Heart left ventricle (tissue), 16 donors: ENCODE results near the gene MAGI1. TPM values are rescaled to one million over a fixed set of nuclear protein-coding genes. Genes with fewer than 3 reads are reported as not detected.

Source experiments
- ATAC-seq, 4 donors: fragments of 200-7000 bp; cut with Tn5 transposase; one replicate each; pipeline ENCODE4 v1.9.1; 2020 to 2022; ENCODE audit warnings: moderate library complexity in 4 of 4, mild to moderate bottlenecking in 3 of 4, moderate number of reproducible peaks in 1 of 4
- DNase-seq, 5 donors: peaks; one replicate each; pipeline ENCODE4 v3.0.0-alpha.2; 2020
- H3K27ac ChIP-seq, 12 donors: fragments of 200-600 bp; sonication (generic) in 4 of 12; one replicate each; pipeline versions ENCODE4 v1.5.0 to v1.8.0; 2016 to 2022; ENCODE audit warnings: mild to moderate bottlenecking in 2 of 12
- H3K27me3 ChIP-seq, 9 donors: fragments of 200-600 bp; sonication (generic) in 2 of 9; one replicate each; pipeline versions ENCODE4 v1.5.1 to v1.8.0; 2016 to 2022; ENCODE audit warnings: mild to moderate bottlenecking in 3 of 9
- H3K36me3 ChIP-seq, 9 donors: fragments of 200-600 bp; sonication (generic) in 2 of 9; one replicate each; pipeline versions ENCODE4 v1.5.0 to v1.8.0; 2018 to 2022; ENCODE audit warnings: mild to moderate bottlenecking in 2 of 9
- H3K4me1 ChIP-seq, 12 donors: fragments of 200-600 bp; sonication (generic) in 4 of 12; one replicate each; pipeline versions ENCODE4 v1.5.0 to v1.8.0; 2016 to 2022; ENCODE audit warnings: mild to moderate bottlenecking in 3 of 12
- H3K4me3 ChIP-seq, 12 donors: fragments of 200-600 bp; sonication (generic) in 4 of 12; one replicate each; pipeline versions ENCODE4 v1.5.0 to v1.8.0; 2017 to 2022; ENCODE audit warnings: mild to moderate bottlenecking in 9 of 12, moderate library complexity in 4 of 12
- H3K9me3 ChIP-seq, 12 donors: fragments of 200-600 bp; sonication (generic) in 4 of 12; one replicate each; pipeline versions ENCODE4 v1.5.0 to v1.8.0; 2016 to 2022; ENCODE audit warnings: mild to moderate bottlenecking in 1 of 12
- POLR2A ChIP-seq, 2 donors: fragments of 450-650 bp; IDR thresholded peaks; one replicate each; pipeline ENCODE4 v1.6.1; 2017; ENCODE audit warnings: antibody characterized with exemption in 2 of 2, mild to moderate bottlenecking in 2 of 2, moderate library complexity in 2 of 2
- WGBS, 4 donors: extraction: QIAGEN DNeasy Blood & Tissue Kit in 2 of 4; methylation state at CpG; one replicate each; pipeline versions ENCODE4 v1.1.5 to v1.1.7; 2013 to 2018; 5-methylcytosine and 5-hydroxymethylcytosine counted together
- intact Hi-C, 10 donors: fragments of 100-400 bp; cut with DNase I; formaldehyde crosslinking; loops; one replicate each; pipeline versions ENCODE4 v1.11.1 to v1.14.2; 2022
- polyA plus RNA-seq, 2 donors: library from polyadenylated mRNA; stranded (reverse); fragments of 200-250 nt; gene quantifications; one replicate each; pipeline ENCODE4 v1.2.3, GENCODE V29; 2013
- total RNA-seq, 9 donors: library from RNA; depleted of rRNA in 2 of 9; stranded (reverse); fragments of >200 nt in 2 of 9; fragmentation: NEBNext Ultra II Directional in 3 of 9; extraction: Animal tissue kit (Norgen Biotek cat#: 25700) in 3 of 9; gene quantifications; one replicate each; pipeline versions ENCODE4 v1.1.0 to v1.2.4, GENCODE V29; 2016 to 2023
- TF ChIP-seq, protein P1 (sequence below), 12 donors: fragments of 200-600 bp; sonication (generic) in 4 of 12; IDR thresholded peaks; one replicate each; pipeline versions ENCODE4 v1.5.0 to v1.8.0; 2018 to 2022; ENCODE audit warnings: antibody characterized with exemption in 12 of 12, mild to moderate bottlenecking in 5 of 12
- donor health status: ischemic (EF 13 %, LVEDD 7.1; RV severe dilation, severe dysfunction).
- donor health status: healthy with polysubstance abuse.
- donor health status: DM: no; HTN: yes; CAD: no.
- donor health status: DM: no; HTN: no; CAD: no.
- donor health status: ischemic (EF 25% LVEDD 6.9; RV normal size, moderate dysfunction).
- donor health status: ischemic (EF 25% LVEDD 5.7; RV mildly dilated, moderate dysfunction).
- donor health status: healthy.
- donor health status: DM: yes; HTN: yes; CAD: no.
- donor health status: ischemic (EF 35%, LVEDD 5.7; RV mildly dilated, moderate dysfunction).
- donor health status: nonischemic (EF 11% LVEDD 7.7; RV severe dilation, severe dysfunction).
- donor health status: DM: yes; HTN: yes; CAD: no.
- donor health status: PGD.
- donor health status: ischemic (EF 29% LVEDD 5.4; RV normal size, mild dysfunction).
- donor health status: nonischemic (EF 23%, LVEDD 6.1; RV moderate dilation, normal function).

Gene MAGI1
- total and polyA plus RNA-seq, 11 donors = 18.5 to 52.1 (median 31.4) TPM

- Histone ChIP-seq H3K27me3 (no peaks in the 10 kb centered on the region), H3K4me3 (no peak overlapping the region), H3K9me3 (no peaks in the 10 kb centered on the region), H3K4me1 (peaks cover 0 to 30% (median 12%) of the 10 kb centered on the region in 12 donors), H3K27ac (no peak overlapping the region), H3K36me3 (no peaks in the 10 kb centered on the region)
- DNase-seq (no peak), ATAC-seq (peak in 2 of 4 donors; percentile 38 to 53)
- WGBS, 4 donors = 25 to 29% (median 27%) methylated on average over 6 of the region's 6 CpGs
- TF ChIP-seq POLR2A (IDR thresholded peaks at IDR 0.05) = no peak
- TF ChIP-seq, protein P1, sequence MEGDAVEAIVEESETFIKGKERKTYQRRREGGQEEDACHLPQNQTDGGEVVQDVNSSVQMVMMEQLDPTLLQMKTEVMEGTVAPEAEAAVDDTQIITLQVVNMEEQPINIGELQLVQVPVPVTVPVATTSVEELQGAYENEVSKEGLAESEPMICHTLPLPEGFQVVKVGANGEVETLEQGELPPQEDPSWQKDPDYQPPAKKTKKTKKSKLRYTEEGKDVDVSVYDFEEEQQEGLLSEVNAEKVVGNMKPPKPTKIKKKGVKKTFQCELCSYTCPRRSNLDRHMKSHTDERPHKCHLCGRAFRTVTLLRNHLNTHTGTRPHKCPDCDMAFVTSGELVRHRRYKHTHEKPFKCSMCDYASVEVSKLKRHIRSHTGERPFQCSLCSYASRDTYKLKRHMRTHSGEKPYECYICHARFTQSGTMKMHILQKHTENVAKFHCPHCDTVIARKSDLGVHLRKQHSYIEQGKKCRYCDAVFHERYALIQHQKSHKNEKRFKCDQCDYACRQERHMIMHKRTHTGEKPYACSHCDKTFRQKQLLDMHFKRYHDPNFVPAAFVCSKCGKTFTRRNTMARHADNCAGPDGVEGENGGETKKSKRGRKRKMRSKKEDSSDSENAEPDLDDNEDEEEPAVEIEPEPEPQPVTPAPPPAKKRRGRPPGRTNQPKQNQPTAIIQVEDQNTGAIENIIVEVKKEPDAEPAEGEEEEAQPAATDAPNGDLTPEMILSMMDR (IDR thresholded peaks at IDR 0.05) = peak; percentile 63 to 89 (median 76)
- intact Hi-C loops = loop anchor here (1.0 to 10.0 kb wide), 14 partner anchors 120 to 412 kb away; partner anchors contain the start of gene MAGI1 (in 8 of the 10)
Measured at GRCh38 chr3:65785065-65785645, 253.6 kb downstream of the MAGI1 start.

DNA sequence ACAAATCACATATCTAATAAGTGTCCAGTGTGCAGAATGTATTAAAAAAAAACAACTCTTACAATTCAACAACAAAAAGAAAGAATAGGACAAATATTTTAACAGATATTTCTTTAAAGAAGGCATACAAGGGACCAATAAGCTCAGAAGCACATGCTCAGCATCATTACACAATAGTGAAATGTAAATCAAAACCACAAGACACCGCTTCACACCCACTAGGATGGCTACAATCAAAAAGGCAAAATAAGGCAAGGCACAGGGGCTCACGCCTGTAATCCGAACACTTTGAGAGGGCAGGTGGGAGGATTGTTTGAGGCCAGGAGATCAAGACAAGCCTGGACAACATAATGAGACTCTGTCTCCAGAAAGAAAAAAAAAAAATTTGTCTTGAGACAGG is 255.6 kb downstream of the MAGI1 start:
- intact Hi-C loops = loop anchor here in 8 of 10 donors (5.0 to 10.0 kb wide), 7 partner anchors 122 to 414 kb away; partner anchors contain the start of gene MAGI1 (in 2 of the 8)

GRCh38 chr3:65781594-65781993 is 257.1 kb downstream of the MAGI1 start:
- Histone ChIP-seq H3K27ac (no peak overlapping the region), H3K36me3 (no peaks in the 10 kb centered on the region), H3K4me3 (no peak overlapping the region), H3K9me3 (no peaks in the 10 kb centered on the region), H3K27me3 (no peaks in the 10 kb centered on the region), H3K4me1 (peaks cover 0 to 16% (median 4%) of the 10 kb centered on the region in 12 donors)
- intact Hi-C loops = loop anchor here in 8 of 10 donors (5.0 to 10.0 kb wide), 7 partner anchors 123 to 416 kb away; partner anchors contain the start of gene MAGI1 (in 2 of the 8)
- 95 to 97% (median 96%) methylated on average over 5 of the region's 5 CpGs for WGBS, 4 donors
- ATAC-seq (no peak), DNase-seq (no peak)
- TF ChIP-seq POLR2A (IDR thresholded peaks at IDR 0.05) = no peak
- TF ChIP-seq, protein P1 (IDR thresholded peaks at IDR 0.05) = no peak

More for the DNA sequence above, 255.6 kb downstream of the MAGI1 start:
- WGBS, 4 donors = 94 to 95% (median 95%) methylated on average over 3 of the region's 3 CpGs
- no peaks in the 10 kb centered on the region for H3K9me3 ChIP-seq
- H3K27ac ChIP-seq = no peak overlapping the region
- H3K36me3 ChIP-seq = no peaks in the 10 kb centered on the region
- TF ChIP-seq, protein P1 (IDR thresholded peaks at IDR 0.05) = no peak
- no peak for TF ChIP-seq POLR2A (IDR thresholded peaks at IDR 0.05)
- no peak for ATAC-seq
- H3K27me3 ChIP-seq = no peaks in the 10 kb centered on the region
- H3K4me3 ChIP-seq = no peak overlapping the region
- H3K4me1 ChIP-seq = peaks cover 0 to 29% (median 11%) of the 10 kb centered on the region in 12 donors
- DNase-seq = no peak

DNA sequence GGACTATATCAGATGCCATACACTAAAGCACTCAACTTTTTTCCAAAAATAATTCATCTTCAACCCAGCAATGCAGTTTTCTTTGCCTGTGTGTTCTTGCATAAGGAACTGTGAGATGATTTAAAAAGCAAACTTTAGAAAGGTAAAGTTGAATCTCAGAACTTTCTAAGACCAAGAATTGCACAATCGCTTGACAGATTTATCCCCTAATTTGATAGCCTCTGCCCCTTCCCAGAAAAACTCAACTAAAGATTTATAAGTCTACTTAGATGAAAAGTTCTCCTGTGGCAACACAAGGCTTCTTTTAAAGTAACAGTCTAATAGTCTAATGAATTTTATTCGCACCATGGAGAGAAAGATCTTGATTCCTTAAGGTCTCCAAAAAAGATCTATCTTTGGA is 259.3 kb downstream of the MAGI1 start:
- H3K27ac ChIP-seq = no peak overlapping the region
- no peaks in the 10 kb centered on the region for H3K9me3 ChIP-seq
- TF ChIP-seq, protein P1 (IDR thresholded peaks at IDR 0.05) = no peak
- no peak for TF ChIP-seq POLR2A (IDR thresholded peaks at IDR 0.05)
- H3K36me3 ChIP-seq = no peaks in the 10 kb centered on the region
- no peak overlapping the region for H3K4me3 ChIP-seq
- DNase-seq (no peak), ATAC-seq (no peak)
- H3K27me3 ChIP-seq = no peaks in the 10 kb centered on the region
- 95 to 97% (median 96%) methylated on average over 2 of the region's 2 CpGs for WGBS, 4 donors
- peaks cover 0 to 16% (median 0%) of the 10 kb centered on the region in 12 donors for H3K4me1 ChIP-seq
- intact Hi-C loops = no loop called here
